ENCODE results near the gene EIF1. TPM values are rescaled to one million over a fixed set of nuclear protein-coding genes. Genes with fewer than 3 reads are reported as not detected.

Gene EIF1
- total RNA-seq, 1 donor from 2014 or later, result 677 TPM

DNA sequence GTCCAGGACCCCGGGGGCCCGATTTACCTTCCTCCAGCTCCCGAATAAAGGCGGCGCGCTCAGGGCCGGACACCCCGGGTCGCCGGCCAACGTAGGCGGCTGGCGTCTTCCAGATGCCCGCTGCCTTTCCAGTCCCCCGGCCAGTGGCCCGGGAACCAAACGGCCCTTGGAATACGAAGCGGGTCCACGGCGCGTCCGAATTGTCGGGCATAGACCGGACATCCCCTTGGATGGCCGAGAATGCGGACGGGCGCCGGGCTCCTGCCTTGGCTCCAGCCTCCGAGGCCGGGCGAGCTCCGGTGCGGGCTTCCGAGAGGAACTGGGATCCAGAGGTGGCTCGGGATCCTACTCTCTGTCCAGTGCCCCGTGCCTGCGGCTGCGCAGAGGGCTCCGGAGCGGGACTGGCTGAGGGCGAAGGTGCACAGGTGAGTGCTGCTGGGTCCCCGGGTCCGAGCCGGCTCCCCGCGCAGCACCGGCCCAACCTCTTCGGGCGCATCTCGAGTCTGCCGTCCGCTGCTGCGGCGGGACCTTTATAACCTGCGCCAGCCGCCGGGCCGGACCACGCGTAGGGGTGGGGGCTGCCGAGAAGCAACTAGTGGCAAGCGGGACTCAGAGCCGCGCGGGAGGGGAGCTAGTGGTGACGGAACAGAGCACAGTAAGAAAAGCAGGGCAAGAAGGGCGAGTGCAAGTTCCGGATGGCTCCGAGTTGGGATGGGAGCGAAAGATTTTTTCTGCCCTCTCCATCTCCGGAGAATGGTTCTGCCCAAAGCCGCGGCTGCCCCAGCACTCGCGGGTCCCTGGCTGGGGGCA, 45.7 kb downstream of the EIF1 start, which contains the start of gene HAP1:
Gene HAP1 (minus strand): TSS at position 505 of the 810 bp plus-strand sequence. CDS start 9 bp downstream, at position 496.
- Mint-ChIP-seq H3K4me1 (ENCODE audit: unreplicated experiment) (peaks cover 9% of the 10 kb centered on the region), H3K27me3 (peaks cover 70% of the 10 kb centered on the region), H3K9me3 (no peaks in the 10 kb centered on the region), H3K27ac (no peak within 1 kb of the TSS), H3K36me3 (no peaks in the 10 kb centered on the region), H3K4me3 (peak within 1 kb of the TSS; percentile 91)
- peak; percentile 79 for DNase-seq (ENCODE audit: extremely low spot score, unreplicated experiment)
- TF ChIP-seq, protein P1, sequence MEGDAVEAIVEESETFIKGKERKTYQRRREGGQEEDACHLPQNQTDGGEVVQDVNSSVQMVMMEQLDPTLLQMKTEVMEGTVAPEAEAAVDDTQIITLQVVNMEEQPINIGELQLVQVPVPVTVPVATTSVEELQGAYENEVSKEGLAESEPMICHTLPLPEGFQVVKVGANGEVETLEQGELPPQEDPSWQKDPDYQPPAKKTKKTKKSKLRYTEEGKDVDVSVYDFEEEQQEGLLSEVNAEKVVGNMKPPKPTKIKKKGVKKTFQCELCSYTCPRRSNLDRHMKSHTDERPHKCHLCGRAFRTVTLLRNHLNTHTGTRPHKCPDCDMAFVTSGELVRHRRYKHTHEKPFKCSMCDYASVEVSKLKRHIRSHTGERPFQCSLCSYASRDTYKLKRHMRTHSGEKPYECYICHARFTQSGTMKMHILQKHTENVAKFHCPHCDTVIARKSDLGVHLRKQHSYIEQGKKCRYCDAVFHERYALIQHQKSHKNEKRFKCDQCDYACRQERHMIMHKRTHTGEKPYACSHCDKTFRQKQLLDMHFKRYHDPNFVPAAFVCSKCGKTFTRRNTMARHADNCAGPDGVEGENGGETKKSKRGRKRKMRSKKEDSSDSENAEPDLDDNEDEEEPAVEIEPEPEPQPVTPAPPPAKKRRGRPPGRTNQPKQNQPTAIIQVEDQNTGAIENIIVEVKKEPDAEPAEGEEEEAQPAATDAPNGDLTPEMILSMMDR (conservative IDR thresholded peaks at IDR 0.05), result no peak

GRCh38 chr17:41734949-41735313, 46.2 kb downstream of the EIF1 start:
- H3K36me3 Mint-ChIP-seq, result no peaks in the 10 kb centered on the region
- TF ChIP-seq, protein P1 (conservative IDR thresholded peaks at IDR 0.05), result no peak
- no peaks in the 10 kb centered on the region for H3K9me3 Mint-ChIP-seq
- peaks cover 70% of the 10 kb centered on the region for H3K27me3 Mint-ChIP-seq
- peaks cover 13% of the 10 kb centered on the region for H3K4me1 Mint-ChIP-seq (ENCODE audit: unreplicated experiment)
- DNase-seq (ENCODE audit: extremely low spot score, unreplicated experiment), result no peak
- H3K4me3 Mint-ChIP-seq, result peak overlapping the region; percentile 87
- no peak overlapping the region for H3K27ac Mint-ChIP-seq

- Mint-ChIP-seq H3K4me1 (ENCODE audit: unreplicated experiment) (peaks cover 13% of the 10 kb centered on the region), H3K36me3 (no peaks in the 10 kb centered on the region), H3K27me3 (peaks cover 63% of the 10 kb centered on the region), H3K27ac (no peak overlapping the region), H3K4me3 (no peak overlapping the region), H3K9me3 (no peaks in the 10 kb centered on the region)
- TF ChIP-seq, protein P1 (conservative IDR thresholded peaks at IDR 0.05), result no peak
- DNase-seq (ENCODE audit: extremely low spot score, unreplicated experiment), result no peak
Measured at GRCh38 chr17:41735744-41736143, 47.1 kb downstream of the EIF1 start.

DNA sequence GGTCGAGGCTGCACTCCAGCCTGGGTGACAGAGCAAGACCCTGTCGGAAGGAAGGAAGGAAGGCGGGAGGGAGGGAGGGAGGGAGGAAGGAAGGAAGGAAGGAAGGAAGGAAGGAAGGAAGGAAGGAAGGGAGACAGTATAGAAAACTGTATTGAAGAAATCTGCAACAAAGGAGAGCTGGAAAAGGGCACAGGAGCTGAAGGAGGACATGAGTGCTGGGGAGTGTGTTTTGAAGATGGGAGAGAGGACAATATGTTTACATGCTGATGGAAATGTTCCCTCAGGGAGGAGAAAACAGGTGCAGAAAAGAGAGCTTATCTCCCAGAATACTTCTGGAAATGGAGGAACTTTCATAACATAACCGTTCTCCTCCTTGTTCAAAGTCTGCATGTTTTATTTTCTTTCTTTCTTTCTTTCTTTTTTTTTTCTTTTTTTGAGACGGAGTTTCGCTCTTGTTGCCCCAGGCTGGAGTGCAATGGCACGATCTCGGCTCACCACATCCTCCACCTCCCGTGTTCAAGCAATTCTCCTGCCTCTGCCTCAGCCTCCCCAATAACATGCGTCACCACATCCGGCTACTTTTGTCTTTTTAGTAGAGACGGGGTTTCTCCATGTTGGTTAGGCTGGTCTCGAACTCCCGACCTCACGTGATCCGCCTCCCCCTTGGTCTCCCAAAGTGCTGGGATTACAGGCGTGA, 48.4 kb downstream of the EIF1 start:
- Mint-ChIP-seq H3K36me3 (no peaks in the 10 kb centered on the region), H3K27ac (no peak overlapping the region), H3K4me1 (ENCODE audit: unreplicated experiment) (peaks cover 21% of the 10 kb centered on the region), H3K27me3 (peaks cover 50% of the 10 kb centered on the region), H3K9me3 (no peaks in the 10 kb centered on the region), H3K4me3 (peak overlapping the region; percentile 44)
- TF ChIP-seq, protein P1 (conservative IDR thresholded peaks at IDR 0.05), result no peak
- DNase-seq (ENCODE audit: extremely low spot score, unreplicated experiment), result no peak

GRCh38 chr17:41737680-41738023, 49.0 kb downstream of the EIF1 start:
- Mint-ChIP-seq H3K9me3 (no peaks in the 10 kb centered on the region), H3K4me3 (peak overlapping the region; percentile 51), H3K27ac (peak overlapping the region; percentile 69), H3K27me3 (peaks cover 45% of the 10 kb centered on the region), H3K4me1 (ENCODE audit: unreplicated experiment) (peaks cover 21% of the 10 kb centered on the region), H3K36me3 (no peaks in the 10 kb centered on the region)
- TF ChIP-seq, protein P1 (conservative IDR thresholded peaks at IDR 0.05), result no peak
- no peak for DNase-seq (ENCODE audit: extremely low spot score, unreplicated experiment)
